GM18907 (cell line): Measurements from ENCODE around the gene STX11.
"Not testable (repeated sequence)": the region's sequence is repeated elsewhere in the genome, so short reads cannot be mapped to it uniquely, and the experiment has no call there.

ENCODE experiments used
- ATAC-seq: cut with Tn5 transposase; IDR thresholded peaks from one replicate; pipeline ENCODE4 v1.9.1; 2021; ENCODE audit warnings: mild to moderate bottlenecking, moderate library complexity; ENCODE audit not compliant: unreplicated experiment

The STX11 gene

GRCh38 chr6:144171406-144171805 lies 21.1 kb downstream of the STX11 start:
- no peak for ATAC-seq

- no peak for ATAC-seq
Observed at GRCh38 chr6:144174006-144174405, 23.7 kb downstream of the STX11 start.

- no peak for ATAC-seq
Observed at GRCh38 chr6:144176043-144176442, 25.7 kb downstream of the STX11 start.

GRCh38 chr6:144177726-144178125 lies 27.4 kb downstream of the STX11 start:
- ATAC-seq: no peak

GRCh38 chr6:144178323-144178722 lies 28.0 kb downstream of the STX11 start:
- ATAC-seq: no peak

- ATAC-seq: no peak
Observed at GRCh38 chr6:144179237-144179636, 28.9 kb downstream of the STX11 start.

GRCh38 chr6:144179828-144180227 lies 29.5 kb downstream of the STX11 start:
- ATAC-seq: no peak

- ATAC-seq: not testable (repeated sequence)
Observed at GRCh38 chr6:144180354-144180753, 30.0 kb downstream of the STX11 start.

GRCh38 chr6:144181639-144182038 lies 31.3 kb downstream of the STX11 start:
- ATAC-seq: no peak

GRCh38 chr6:144184186-144184585 lies 33.9 kb downstream of the STX11 start:
- not testable (repeated sequence) for ATAC-seq

GRCh38 chr6:144185133-144185836 lies 35.0 kb downstream of the STX11 start:
- no peak for ATAC-seq

GRCh38 chr6:144186817-144187625 lies 36.7 kb downstream of the STX11 start:
- ATAC-seq: no peak

- no peak for ATAC-seq
Observed at GRCh38 chr6:144189351-144189750, 39.0 kb downstream of the STX11 start.

- no peak for ATAC-seq
Observed at GRCh38 chr6:144190080-144190479, 39.8 kb downstream of the STX11 start.

- no peak for ATAC-seq
Observed at GRCh38 chr6:144190593-144190992, 40.3 kb downstream of the STX11 start.

GRCh38 chr6:144193181-144193580 lies 42.9 kb downstream of the STX11 start:
- ATAC-seq: no peak

GRCh38 chr6:144194293-144194810 lies 44.0 kb downstream of the STX11 start:
- ATAC-seq: no peak

GRCh38 chr6:144195671-144196270 lies 45.5 kb downstream of the STX11 start:
- no peak for ATAC-seq

- ATAC-seq: no peak
Observed at GRCh38 chr6:144197919-144198318, 47.6 kb downstream of the STX11 start.

- no peak for ATAC-seq
Observed at GRCh38 chr6:144202879-144203468, 52.7 kb downstream of the STX11 start.

- ATAC-seq: no peak
Observed at GRCh38 chr6:144211160-144211559, 60.8 kb downstream of the STX11 start.
